Natural killer cell (primary cell): ENCODE results near the gene PRDX5. TPM values are rescaled to one million over a fixed set of nuclear protein-coding genes. Genes with fewer than 3 reads are reported as not detected.
A peak's percentile ranks its signal among the peaks of the same experiment; 100 is the strongest.
"Not testable (repeated sequence)": the region's sequence is repeated elsewhere in the genome, so short reads cannot be mapped to it uniquely, and the experiment has no call there.

Experiments
- ATAC-seq, 3 donors: fragments of 150-1000 bp in 2 of 3; fragments of 200-7000 bp in 1 of 3; cut with Tn5 transposase; 1 replicate in 1 of 3; 2 replicates in 2 of 3; pipeline ENCODE4 v1.10.0; 2021; ENCODE audit warnings: mild to moderate bottlenecking in 2 of 3, moderate library complexity in 2 of 3
- DNase-seq, 2 donors: peaks; one replicate each; pipeline versions ENCODE4 v3.0.0 to v3.0.0-alpha.2; 2013 to 2021; ENCODE audit warnings: mixed read lengths in 1 of 2
- H3K27ac ChIP-seq: one replicate; pipeline ENCODE4 v1.5.1; 2013; ENCODE audit warnings: mild to moderate bottlenecking, low read length
- H3K27me3 ChIP-seq: one replicate; pipeline ENCODE4 v1.6.1; 2013; ENCODE audit warnings: low read length; ENCODE audit not compliant: control insufficient read depth, insufficient read depth
- H3K36me3 ChIP-seq: one replicate; pipeline ENCODE4 v1.6.1; 2013; ENCODE audit warnings: low read length; ENCODE audit not compliant: control insufficient read depth, insufficient read depth
- H3K4me1 ChIP-seq: one replicate; pipeline ENCODE4 v1.6.1; 2013; ENCODE audit warnings: low read length; ENCODE audit not compliant: control insufficient read depth, insufficient read depth
- H3K4me3 ChIP-seq: one replicate; pipeline ENCODE4 v1.5.1; 2013; ENCODE audit warnings: low read length
- H3K9me3 ChIP-seq: one replicate; pipeline ENCODE4 v1.6.1; 2013; ENCODE audit warnings: low read length; ENCODE audit not compliant: control insufficient read depth, insufficient read depth
- H3K27ac Mint-ChIP-seq, 2 donors: one replicate each; pipeline ENCODE4 v1.8.0; 2022; ENCODE audit warnings: mild to moderate bottlenecking in 2 of 2, mixed read lengths in 2 of 2, moderate library complexity in 1 of 2
- H3K27me3 Mint-ChIP-seq, 2 donors: one replicate each; pipeline ENCODE4 v1.8.0; 2022; ENCODE audit warnings: low read depth in 2 of 2, mixed read lengths in 2 of 2
- H3K36me3 Mint-ChIP-seq: one replicate; pipeline ENCODE4 v1.8.0; 2022; ENCODE audit warnings: mixed read lengths
- H3K4me1 Mint-ChIP-seq, 2 donors: one replicate each; pipeline ENCODE4 v1.8.0; 2022; ENCODE audit warnings: mixed read lengths in 2 of 2
- H3K4me3 Mint-ChIP-seq: one replicate; pipeline ENCODE4 v1.8.0; 2022; ENCODE audit warnings: mild to moderate bottlenecking, moderate library complexity, mixed read lengths
- H3K9me3 Mint-ChIP-seq, 2 donors: one replicate each; pipeline ENCODE4 v1.8.0; 2022; ENCODE audit warnings: mixed read lengths in 2 of 2
- WGBS: methylation state at CpG from one replicate; pipeline ENCODE4 v1.1.7; 2013; ENCODE audit warnings: missing lambda C conversion rate; ENCODE audit not compliant: insufficient coverage; 5-methylcytosine and 5-hydroxymethylcytosine counted together
- intact Hi-C: fragments of 100-400 bp; cut with micrococcal nuclease; formaldehyde crosslinking; loops from one replicate; pipeline ENCODE4 v1.14.2; 2022
- total RNA-seq, 4 donors: library from RNA; stranded (reverse); fragments of 120-200 nt in 1 of 4; gene quantifications; one replicate each; pipeline versions ENCODE4 v1.2.3 to v1.2.4, GENCODE V29; 2013 to 2022
- TF ChIP-seq, protein P1 (sequence below): fragments of 200-600 bp; IDR thresholded peaks from one replicate; pipeline ENCODE4 v1.8.0; 2022; ENCODE audit warnings: antibody characterized with exemption

PRDX5 gene
- total RNA-seq, 3 donors from 2014 or later (not counting 1 experiment from before 2014, with no cell fraction given) = 85.9 to 104 (median 88.8) TPM

GRCh38 chr11:64306876-64307622 is 10.9 kb upstream of the PRDX5 start:
- Histone ChIP-seq H3K9me3 (no peaks in the 10 kb centered on the region), H3K4me3 (no peak overlapping the region), H3K4me1 (peaks cover 32% of the 10 kb centered on the region), H3K27ac (peak overlapping the region; percentile 69), H3K36me3 (peaks cover 5% of the 10 kb centered on the region), H3K27me3 (no peaks in the 10 kb centered on the region)
- no peak for DNase-seq
- Mint-ChIP-seq H3K4me1 (peaks cover 15 to 23% of the 10 kb centered on the region in 2 donors), H3K36me3 (no peaks in the 10 kb centered on the region), H3K27me3 (no peaks in the 10 kb centered on the region), H3K9me3 (no peaks in the 10 kb centered on the region), H3K4me3 (peak overlapping the region; percentile 96), H3K27ac (peak overlapping the region; percentile 91 to 97)
- WGBS = 86% methylated on average over 15 of the region's 15 CpGs
- intact Hi-C loops = loop anchor here (5.0 kb wide), 1 partner anchor 35 kb away; the partner anchor contains the start of gene CCDC88B
- ATAC-seq = no peak
- TF ChIP-seq, protein P1, sequence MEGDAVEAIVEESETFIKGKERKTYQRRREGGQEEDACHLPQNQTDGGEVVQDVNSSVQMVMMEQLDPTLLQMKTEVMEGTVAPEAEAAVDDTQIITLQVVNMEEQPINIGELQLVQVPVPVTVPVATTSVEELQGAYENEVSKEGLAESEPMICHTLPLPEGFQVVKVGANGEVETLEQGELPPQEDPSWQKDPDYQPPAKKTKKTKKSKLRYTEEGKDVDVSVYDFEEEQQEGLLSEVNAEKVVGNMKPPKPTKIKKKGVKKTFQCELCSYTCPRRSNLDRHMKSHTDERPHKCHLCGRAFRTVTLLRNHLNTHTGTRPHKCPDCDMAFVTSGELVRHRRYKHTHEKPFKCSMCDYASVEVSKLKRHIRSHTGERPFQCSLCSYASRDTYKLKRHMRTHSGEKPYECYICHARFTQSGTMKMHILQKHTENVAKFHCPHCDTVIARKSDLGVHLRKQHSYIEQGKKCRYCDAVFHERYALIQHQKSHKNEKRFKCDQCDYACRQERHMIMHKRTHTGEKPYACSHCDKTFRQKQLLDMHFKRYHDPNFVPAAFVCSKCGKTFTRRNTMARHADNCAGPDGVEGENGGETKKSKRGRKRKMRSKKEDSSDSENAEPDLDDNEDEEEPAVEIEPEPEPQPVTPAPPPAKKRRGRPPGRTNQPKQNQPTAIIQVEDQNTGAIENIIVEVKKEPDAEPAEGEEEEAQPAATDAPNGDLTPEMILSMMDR = no peak

- H3K27ac Mint-ChIP-seq = peak overlapping the region; percentile 44 to 97
- H3K27me3 Mint-ChIP-seq, H3K27me3 ChIP-seq, H3K4me3 ChIP-seq, ATAC-seq, H3K36me3 Mint-ChIP-seq, H3K9me3 Mint-ChIP-seq, H3K9me3 ChIP-seq, H3K27ac ChIP-seq, H3K36me3 ChIP-seq, DNase-seq: not testable (repeated sequence)
- intact Hi-C loops = loop anchor here (5.0 kb wide), 1 partner anchor 35 kb away; the partner anchor contains the start of gene CCDC88B
- H3K4me1 ChIP-seq = peaks cover 32% of the 10 kb centered on the region
- H3K4me1 Mint-ChIP-seq = peaks cover 20 to 29% of the 10 kb centered on the region in 2 donors
- H3K4me3 Mint-ChIP-seq = peak overlapping the region; percentile 38
- 91% methylated on average over 5 of the region's 5 CpGs for WGBS
Observed at GRCh38 chr11:64307795-64308194, 10.1 kb upstream of the PRDX5 start.

- TF ChIP-seq, protein P1 = no peak
- ATAC-seq (no peak), DNase-seq (no peak)
- Histone ChIP-seq H3K9me3 (no peaks in the 10 kb centered on the region), H3K27ac (no peak overlapping the region), H3K4me3 (no peak overlapping the region), H3K4me1 (peaks cover 12% of the 10 kb centered on the region), H3K27me3 (no peaks in the 10 kb centered on the region), H3K36me3 (peaks cover 26% of the 10 kb centered on the region)
- 96% methylated on average over 10 of the region's 10 CpGs for WGBS
- intact Hi-C loops = no loop called here
- Mint-ChIP-seq H3K27ac (peak overlapping the region; percentile 56 to 60), H3K36me3 (no peaks in the 10 kb centered on the region), H3K9me3 (no peaks in the 10 kb centered on the region), H3K27me3 (no peaks in the 10 kb centered on the region), H3K4me3 (peak overlapping the region; percentile 25), H3K4me1 (peaks cover 26 to 27% of the 10 kb centered on the region in 2 donors)
Observed at GRCh38 chr11:64312947-64313346, 5.0 kb upstream of the PRDX5 start.

DNA sequence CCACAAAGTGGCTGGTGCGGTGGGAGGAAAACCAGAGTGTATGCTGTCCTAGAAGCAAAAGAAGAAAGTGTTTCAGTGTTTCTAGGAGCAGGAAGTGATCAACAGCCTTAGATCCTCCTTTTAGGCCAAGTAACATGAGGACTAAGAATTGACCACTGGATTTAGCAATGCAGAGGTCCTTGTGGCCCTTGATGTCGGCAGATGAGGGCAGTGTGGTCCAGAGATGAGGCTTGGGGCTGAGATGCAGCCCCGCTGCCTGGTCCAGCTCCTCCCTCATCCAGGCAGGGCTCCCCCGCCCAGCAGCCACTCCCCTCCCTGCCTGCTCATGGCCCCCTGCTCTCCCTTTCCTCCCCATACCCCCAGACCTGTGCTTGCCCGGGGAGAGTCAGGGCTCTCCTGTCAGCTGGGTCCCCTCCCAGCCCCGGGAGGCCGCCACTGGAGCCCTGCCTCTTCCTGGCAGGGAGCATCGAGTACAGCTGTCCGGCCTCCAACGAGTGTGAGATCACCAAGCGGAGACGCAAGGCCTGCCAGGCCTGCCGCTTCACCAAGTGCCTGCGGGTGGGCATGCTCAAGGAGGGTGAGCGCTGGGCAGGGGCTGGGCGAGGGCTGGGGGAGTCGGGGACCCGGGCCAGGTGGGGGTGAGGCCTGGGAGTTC is 4.3 kb upstream of the PRDX5 start:
- no peak overlapping the region for H3K4me3 Mint-ChIP-seq
- H3K36me3 Mint-ChIP-seq = no peaks in the 10 kb centered on the region
- TF ChIP-seq, protein P1 = no peak
- no peak overlapping the region for H3K4me3 ChIP-seq
- ATAC-seq (no peak), DNase-seq (no peak)
- no peaks in the 10 kb centered on the region for H3K27me3 Mint-ChIP-seq
- peak overlapping the region; percentile 56 to 60 for H3K27ac Mint-ChIP-seq
- no peaks in the 10 kb centered on the region for H3K27me3 ChIP-seq
- WGBS = 93% methylated on average over 16 of the region's 18 CpGs
- no peak overlapping the region for H3K27ac ChIP-seq
- H3K4me1 Mint-ChIP-seq = peaks cover 33% of the 10 kb centered on the region in 2 donors
- intact Hi-C loops = no loop called here
- H3K9me3 ChIP-seq = no peaks in the 10 kb centered on the region
- peaks cover 26% of the 10 kb centered on the region for H3K36me3 ChIP-seq
- H3K9me3 Mint-ChIP-seq = no peaks in the 10 kb centered on the region
- peaks cover 18% of the 10 kb centered on the region for H3K4me1 ChIP-seq
